ENCODE measurements around the gene CDK4.

Gene CDK4

GRCh38 chr12:57756406-57757341, 4.6 kb upstream of the CDK4 start:
- no peak for DNase-seq (ENCODE audit: low read depth)

DNA sequence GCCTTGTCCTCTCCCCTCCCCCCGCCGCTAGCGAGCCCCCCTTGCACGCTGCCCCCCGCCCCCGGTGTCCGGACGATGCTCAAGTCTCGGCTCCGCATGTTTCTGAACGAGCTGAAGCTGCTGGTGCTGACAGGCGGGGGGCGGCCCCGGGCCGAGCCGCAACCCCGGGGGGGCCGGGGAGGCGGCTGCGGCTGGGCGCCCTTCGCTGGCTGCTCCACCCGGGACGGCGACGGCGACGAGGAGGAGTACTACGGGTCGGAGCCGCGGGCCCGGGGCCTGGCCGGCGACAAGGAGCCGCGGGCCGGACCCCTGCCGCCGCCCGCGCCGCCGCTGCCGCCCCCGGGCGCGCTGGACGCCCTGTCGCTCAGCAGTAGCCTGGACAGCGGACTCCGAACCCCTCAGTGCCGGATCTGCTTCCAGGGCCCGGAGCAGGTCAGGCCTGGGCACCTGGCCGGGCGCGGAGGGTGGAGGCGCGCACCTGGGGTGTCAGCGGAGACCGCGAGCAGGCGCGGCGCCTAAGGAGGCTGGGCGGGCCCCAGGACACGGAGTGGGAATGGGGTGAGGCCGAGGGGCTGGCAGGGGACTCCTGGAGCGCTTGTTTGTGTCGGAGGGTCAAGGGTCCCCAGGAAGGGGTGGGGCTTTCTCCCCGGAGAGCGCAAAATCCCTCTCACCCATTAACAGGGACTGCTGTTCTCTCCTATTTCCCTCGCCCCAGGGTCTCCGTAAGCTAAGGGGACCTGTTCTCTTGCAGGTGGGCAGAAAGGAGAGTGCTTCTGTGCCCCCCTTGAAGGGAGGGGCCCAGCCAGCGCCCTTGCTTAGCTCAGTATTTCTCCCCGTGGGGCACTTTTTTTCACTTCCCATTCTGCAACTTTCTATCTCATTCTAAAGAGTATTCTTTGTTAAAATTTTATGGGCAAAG, 3.6 kb upstream of the CDK4 start:
- no peak for DNase-seq (ENCODE audit: low read depth)

DNA sequence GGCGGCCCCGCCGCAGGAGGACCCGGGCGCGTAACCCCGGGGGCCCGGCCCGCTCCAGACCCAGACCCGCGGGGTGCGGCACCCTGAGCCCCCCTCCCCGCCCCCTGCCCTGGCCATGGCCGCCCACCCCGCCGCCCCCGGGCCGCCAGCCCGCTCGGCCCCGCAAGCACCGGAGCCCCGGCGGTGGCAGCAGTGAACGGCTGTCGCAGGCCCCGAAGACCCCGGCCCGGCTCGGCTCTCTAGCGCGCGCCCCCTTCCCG, 3.0 kb upstream of the CDK4 start:
- no peak for DNase-seq (ENCODE audit: low read depth)

DNA sequence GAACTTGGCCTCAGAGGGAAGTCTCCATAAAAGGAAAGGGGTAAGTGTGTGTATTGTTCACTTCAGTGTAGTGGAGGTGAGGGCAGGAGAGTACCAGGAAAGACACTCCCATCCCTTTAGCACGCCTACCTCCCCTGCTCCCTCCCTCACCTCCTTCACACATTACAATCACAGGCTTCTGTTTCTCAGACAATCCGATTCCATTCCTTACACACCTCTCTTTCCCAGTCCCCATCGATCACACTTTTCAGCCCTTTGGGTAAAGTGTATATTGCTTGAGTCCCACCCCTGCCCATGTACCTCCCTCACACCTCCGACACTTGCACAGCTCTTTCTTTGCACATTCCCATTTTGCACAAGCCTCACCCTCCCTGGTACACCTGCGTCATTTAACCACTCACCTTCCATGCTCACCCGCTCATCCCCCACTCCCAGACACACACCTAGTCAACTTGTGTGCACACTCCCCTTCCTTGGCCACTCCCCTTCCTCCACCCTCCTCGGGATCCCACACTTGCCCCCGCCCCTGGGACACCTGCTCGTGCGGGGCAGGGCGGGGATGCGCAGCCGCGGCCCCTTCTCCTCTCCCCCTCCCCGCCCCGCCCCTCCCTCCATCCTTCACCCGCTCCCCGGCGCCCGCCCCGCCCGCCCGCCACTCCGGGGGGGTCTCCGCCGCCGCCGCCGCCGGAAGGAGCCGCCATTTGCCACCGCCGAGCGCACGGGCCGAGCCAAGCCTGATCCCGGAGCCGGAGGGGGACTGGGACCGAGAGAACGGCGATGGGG, 2.5 kb upstream of the CDK4 start, which contains the start of gene MARCHF9:
TSS of gene MARCHF9 (plus strand) at position 693 of the 783 bp plus-strand sequence. CDS start 426 bp downstream, outside the sequence.
- no peak for DNase-seq (ENCODE audit: low read depth)

DNA sequence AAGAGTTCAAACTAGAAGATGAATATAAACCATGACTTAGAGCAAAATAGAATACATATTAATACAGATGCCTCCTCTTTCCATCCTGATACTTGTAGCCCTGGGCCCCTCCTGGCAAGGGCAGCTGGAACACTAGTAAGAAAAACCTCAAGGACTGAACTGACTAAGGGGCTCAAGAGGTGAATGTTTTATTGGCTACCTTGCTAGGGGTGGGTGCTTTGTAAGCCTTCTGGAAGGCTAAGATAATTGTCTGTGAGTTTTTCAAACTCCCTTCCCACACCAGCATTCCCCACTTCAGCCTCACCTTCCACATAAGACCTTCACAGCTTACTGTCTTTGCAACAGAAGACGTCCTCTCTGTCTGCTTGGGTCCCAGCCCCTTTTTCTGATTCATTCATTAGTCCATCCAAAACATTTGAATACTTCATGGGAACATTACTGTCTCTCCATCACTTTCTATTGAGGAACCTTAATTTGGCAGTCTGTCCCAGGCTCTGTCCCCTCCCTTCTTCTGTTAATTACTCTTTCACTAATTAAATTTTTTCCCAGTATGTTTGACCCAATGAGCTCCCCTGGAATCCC, 1.7 kb upstream of the CDK4 start:
- DNase-seq (ENCODE audit: low read depth): no peak

- DNase-seq (ENCODE audit: low read depth): no peak
Observed at GRCh38 chr12:57752668-57753000, 524 bp upstream of the CDK4 start.

- no peak for DNase-seq (ENCODE audit: low read depth)
Observed at GRCh38 chr12:57751432-57751787, 700 bp downstream of the CDK4 start.

DNA sequence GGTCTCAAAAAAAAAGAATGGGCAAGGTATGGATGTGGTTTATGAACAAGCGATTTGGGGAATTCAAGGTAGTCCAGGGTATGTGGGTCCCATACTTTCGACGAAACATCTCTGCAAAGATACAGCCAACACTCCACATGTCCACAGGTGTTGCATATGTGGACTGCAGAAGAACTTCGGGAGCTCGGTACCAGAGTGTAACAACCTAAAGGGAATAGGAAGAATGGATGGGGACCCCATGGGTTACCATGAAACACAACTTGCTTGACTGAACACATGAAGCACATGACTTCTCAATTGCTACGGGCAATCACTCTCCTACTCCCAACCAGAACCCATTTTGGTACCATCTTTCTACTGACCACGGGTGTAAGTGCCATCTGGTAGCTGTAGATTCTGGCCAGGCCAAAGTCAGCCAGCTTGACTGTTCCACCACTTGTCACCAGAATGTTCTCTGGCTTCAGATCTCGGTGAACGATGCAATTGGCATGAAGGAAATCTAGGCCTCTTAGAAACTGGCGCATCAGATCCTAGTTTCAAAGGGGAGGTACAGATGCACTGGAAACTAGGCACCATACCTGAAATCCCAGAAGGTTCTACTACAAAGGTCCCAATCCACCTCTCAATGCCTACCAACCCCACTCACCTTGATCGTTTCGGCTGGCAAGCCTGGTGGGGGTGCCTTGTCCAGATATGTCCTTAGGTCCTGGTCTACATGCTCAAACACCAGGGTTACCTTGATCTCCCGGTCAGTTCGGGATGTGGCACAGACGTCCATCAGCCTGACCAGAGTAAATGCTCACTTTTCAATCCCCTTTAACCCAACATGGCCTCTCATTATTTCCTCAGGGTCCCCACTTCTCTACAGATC, 1.3 kb downstream of the CDK4 start:
- no peak for DNase-seq (ENCODE audit: low read depth)

DNA sequence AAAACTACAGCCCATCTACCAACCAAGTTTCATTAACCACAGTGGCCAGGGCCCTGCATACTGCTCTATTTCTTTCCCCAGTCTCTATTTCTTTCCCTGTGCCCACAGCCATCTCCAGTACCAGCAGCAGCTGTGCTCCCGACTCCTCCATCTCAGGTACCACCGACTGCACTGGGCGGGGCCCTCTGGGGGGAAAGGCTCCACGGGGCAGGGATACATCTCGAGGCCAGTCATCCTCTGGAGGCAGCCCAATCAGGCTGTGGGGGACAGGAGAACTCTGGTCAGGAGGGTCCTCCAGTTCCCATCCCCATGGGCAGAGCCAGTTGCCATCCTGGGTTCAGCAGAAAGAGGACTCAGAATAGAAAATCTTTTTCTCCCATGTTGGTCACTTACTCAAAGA, 3.0 kb downstream of the CDK4 start:
- DNase-seq (ENCODE audit: low read depth): no peak

GRCh38 chr12:57746025-57746424, 6.1 kb downstream of the CDK4 start:
- DNase-seq (ENCODE audit: low read depth): no peak

DNA sequence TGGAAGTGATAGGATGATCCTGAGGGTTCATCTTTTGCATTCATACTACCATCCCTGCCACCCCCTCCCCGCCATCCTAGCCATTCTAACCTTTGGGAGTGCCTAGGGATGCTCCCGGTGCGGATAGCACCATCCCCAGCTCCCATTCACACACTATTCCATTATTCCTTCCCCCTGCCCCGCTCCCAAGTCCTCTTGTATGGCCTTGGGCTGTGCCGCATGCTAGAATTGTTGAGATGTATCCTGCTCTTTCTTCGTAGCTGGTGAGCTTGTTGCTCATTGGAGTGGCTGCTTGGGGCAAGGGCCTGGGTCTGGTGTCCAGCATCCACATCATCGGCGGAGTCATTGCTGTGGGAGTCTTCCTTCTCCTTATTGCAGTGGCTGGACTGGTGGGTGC, 6.6 kb downstream of the CDK4 start:
- no peak for DNase-seq (ENCODE audit: low read depth)

DNA sequence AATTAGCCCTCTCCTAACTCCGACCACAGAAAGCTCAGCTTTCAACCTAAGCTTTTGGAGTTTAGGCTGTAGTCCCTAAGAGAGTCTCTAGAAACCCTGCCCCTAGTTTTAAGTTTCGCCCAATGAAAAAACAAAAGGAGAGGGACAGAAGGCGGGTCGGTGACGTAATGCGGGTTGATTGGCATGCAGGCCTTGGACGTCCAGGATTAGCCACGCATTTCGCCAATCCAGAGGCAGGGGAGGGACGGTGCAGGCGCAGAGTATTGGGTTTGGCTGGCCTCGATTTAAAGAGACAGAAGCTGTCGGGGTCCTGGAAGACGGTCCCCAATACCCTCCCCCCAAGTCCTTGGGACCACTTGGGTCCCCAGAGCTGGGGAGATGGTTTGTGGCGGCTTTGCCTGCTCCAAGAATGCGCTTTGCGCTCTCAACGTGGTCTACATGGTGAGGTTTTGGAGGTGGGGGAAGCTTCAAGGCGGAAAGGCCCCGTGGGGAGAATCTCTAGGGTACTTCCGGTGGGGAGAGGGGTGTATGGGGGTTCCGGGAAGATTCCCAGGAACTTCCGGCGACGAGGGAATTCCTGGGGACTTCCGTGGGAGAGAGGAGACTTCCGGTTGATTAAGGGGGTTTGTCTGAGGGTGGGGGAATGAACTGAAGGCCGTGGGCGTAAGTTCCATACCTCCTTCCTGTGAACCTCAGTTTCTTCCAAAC, 7.2 kb downstream of the CDK4 start, which contains the start of gene TSPAN31:
TSS of gene TSPAN31 (plus strand) at position 263 of the 708 bp plus-strand sequence. CDS start at position 379, 116 bp downstream.
- DNase-seq (ENCODE audit: low read depth): peak; percentile 99

DNA sequence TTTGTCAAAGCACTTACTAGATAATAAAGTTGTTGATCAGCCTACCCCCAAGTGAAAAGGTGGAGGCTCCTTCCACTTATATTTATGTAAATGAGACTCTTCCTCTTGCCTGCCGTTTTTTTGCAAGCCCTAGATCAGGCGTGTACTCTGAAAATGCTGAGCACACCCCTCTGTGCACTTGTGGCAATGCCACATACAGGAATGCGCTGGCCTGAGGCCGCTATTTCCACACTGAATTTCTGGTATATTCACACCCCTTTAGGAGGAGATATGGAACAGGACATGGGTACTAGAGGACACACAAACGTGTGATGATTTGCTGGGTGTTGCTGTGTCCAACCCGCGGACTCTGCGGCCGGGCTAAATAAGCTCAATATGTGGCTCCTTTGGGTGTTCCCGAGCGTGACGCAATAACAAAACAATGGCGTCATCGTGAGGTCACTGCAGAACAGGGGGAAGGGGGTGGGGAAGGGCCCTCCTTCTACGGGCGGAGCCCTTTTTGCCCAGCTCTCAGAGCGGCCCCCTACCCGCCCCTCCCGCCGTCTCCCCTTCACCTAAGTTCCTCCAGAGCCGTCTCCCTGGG, 7.8 kb downstream of the CDK4 start:
- DNase-seq (ENCODE audit: low read depth): peak; percentile 93

DNA sequence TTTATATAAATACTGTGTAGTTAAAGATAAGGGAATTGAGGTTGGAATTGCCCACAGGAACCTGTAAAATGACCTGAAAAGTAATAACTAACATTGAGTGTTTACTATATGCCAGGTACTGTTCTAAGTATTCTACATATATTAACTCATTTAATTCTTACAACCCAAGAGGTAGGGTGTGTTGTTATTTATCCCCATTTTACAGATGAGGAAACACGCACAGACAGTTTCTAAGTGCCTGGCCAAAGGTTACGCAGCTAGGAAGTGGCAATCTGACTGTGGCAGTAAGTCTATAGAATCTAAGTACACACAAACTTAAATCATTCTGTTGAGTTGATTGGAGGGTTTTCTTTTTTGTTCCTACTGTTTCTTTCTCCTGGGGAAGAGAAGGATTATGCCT, 8.3 kb downstream of the CDK4 start:
- no peak for DNase-seq (ENCODE audit: low read depth)

- no peak for DNase-seq (ENCODE audit: low read depth)
Observed at GRCh38 chr12:57741844-57742738, 10.0 kb downstream of the CDK4 start.

DNA sequence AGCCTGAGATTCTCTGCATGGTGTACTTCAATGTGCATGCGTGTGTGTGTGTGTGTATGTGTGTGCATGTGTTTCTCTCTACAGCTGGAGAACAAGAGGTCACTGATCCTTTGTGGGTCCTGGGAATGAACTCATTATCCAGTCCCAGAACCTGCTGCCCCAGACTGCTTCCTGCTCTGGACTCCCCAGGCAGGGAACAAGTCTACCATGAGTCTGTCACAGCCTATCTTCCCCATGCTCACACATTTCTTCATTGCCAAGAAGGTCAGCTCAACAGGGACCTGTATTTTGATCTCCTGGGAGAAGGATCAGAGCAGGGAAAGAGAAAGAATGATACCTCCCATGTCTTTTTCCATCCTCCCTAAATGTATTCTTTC, 10.7 kb downstream of the CDK4 start:
- no peak for DNase-seq (ENCODE audit: low read depth)

GRCh38 chr12:57740656-57741412, 11.3 kb downstream of the CDK4 start:
- no peak for DNase-seq (ENCODE audit: low read depth)

GRCh38 chr12:57739914-57740538, 12.1 kb downstream of the CDK4 start:
- DNase-seq (ENCODE audit: low read depth): no peak
